IPS-11a (cell line): ENCODE results near the gene CACNA1S.

Experiments used
- H3K4me3 ChIP-seq: one replicate; pipeline ENCODE4 v1.5.1; 2013; ENCODE audit warnings: low read depth, low read length, control low read depth

CACNA1S gene

GRCh38 chr1:201140235-201140940, 28.2 kb upstream of the CACNA1S start:
- no peak overlapping the region for H3K4me3 ChIP-seq

GRCh38 chr1:201139756-201140155, 27.5 kb upstream of the CACNA1S start:
- no peak overlapping the region for H3K4me3 ChIP-seq

DNA sequence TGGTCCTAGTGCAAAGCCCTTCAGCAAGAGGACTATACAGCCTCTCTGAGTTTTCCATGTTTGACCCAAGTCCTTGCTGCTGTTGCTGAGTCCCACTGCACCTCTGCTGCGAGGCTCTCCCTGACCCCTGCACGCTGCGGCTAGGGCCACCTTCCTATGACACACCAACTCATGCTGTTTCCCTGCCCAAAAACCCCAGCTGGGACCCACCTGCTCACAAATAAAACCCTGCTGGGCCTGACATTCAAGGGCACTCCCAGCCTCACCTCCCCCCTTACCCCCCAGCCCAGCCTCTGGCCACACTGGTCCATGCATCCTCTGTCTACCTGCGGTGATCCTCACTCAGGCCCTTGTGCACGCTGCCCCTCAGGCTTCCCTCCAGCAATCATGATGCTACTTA, 27.1 kb upstream of the CACNA1S start:
- H3K4me3 ChIP-seq = no peak overlapping the region

DNA sequence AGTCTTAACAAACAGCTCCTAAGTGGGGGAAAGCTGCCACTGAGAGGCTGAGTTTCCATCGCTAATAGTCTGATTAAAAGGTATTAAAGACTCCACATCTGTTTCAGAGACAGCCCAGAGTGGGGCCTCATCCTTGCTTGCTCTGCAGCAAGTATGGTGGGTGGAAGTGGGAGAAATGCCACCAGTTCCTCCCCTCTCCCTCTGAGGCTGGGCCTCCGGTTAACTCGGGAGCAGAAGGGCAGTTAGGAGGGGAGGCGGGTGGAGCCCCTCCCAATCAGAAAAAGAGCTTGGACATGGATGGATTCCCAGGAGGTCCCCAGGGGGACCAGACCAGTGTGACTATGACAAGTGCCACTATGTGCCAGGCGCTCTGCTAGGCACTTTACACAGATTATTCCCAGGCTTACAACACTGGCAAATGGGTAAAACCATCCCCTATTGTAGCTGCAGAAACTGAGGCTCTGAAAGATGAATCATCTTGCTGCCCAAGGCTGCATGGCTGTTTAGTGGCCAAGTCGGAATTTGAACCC, 26.1 kb upstream of the CACNA1S start:
- H3K4me3 ChIP-seq = no peak overlapping the region

GRCh38 chr1:201137579-201138310, 25.5 kb upstream of the CACNA1S start:
- H3K4me3 ChIP-seq = no peak overlapping the region

DNA sequence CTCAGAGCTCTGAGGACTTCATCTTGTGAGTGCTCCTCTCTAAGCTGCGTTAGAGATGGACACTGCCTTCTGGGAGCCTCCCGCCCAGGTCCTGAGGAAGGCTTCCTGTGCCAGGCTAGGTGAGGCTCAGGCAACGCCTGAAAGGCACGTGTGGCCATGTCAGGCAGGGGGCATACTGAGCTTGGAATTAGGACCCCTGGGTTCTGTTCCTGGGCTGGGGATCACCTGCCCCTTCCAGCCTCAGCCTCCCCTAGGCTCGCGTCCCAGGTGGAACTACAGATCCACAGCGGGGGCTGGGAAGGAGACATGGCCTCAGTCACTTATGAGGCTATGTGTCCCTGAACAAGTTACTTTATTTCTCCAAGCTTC, 24.8 kb upstream of the CACNA1S start:
- no peak overlapping the region for H3K4me3 ChIP-seq

- no peak overlapping the region for H3K4me3 ChIP-seq
Measured at GRCh38 chr1:201136355-201137023, 24.3 kb upstream of the CACNA1S start.

DNA sequence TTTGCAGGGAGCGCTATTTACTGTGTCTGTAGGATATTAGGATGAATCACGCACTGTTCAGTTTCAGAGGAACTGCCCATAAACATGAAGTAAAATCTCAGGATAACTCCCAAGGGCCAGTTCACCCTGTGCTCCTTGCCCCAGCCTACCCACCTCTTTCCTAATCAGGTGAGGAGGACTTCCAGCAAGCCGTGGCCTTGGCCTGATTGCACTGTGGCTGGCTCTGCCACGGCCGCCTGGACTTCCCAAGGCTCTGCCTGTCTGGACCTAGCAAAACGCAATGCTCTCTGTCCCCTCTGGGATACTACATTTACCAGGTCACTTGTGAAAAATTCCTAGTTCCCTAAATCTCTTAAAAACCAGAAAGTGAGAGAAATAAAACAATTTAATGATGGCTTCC, 22.2 kb upstream of the CACNA1S start:
- H3K4me3 ChIP-seq = no peak overlapping the region

GRCh38 chr1:201131398-201131797, 19.2 kb upstream of the CACNA1S start:
- no peak overlapping the region for H3K4me3 ChIP-seq

- no peak overlapping the region for H3K4me3 ChIP-seq
Measured at GRCh38 chr1:201128962-201129361, 16.7 kb upstream of the CACNA1S start.

DNA sequence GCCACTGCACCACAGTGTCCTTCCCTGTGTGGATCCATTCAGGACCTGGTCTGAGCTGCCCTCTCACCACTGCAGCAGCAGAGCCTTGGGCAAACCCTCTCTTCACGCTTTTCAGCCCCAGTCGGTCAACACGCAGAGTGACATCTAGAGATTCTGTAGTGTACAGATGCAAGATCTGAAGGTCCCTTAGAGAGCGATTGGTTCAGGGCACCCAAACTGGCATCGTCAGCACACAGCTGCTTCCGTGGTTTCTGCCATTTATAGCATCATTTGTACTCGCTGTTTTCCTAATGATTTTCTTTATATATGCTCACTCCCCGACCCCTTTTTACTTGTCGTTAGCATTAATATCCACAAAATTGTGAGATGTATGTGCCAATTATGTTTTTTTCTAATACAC, 16.2 kb upstream of the CACNA1S start:
- no peak overlapping the region for H3K4me3 ChIP-seq

DNA sequence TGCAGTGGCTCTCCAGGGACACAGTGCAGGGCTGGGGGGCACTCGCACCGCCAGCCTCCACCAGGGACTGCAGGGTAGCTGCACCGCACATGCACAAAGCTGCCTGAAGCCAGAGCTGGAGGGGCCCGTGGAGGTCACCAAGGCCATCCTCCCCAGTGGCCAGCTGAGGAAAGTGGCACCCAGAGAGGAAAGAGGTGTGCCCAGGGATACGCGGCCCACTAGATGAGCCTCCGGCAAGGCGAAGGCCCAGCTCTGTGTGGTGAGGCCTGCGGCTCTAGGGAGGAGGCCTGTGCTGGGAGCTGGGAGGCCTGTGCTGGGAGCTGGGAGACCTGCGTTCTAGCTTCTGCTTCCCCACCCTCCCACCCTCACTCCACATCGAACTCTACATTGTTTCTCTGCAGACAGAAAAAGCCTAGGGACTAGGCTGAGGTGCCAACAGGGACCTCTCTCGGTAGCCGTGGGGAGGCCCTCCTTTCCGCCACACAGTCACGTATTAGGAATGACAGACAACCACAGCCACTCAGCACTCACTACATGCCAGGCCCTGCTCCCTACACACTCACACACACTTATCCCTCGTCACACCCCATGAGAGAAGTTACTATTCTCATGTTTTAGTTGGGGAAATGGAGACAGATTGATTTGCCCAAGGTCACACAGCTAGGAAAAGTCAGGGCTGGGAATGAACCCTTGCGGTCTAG, 15.7 kb upstream of the CACNA1S start:
- H3K4me3 ChIP-seq = no peak overlapping the region

DNA sequence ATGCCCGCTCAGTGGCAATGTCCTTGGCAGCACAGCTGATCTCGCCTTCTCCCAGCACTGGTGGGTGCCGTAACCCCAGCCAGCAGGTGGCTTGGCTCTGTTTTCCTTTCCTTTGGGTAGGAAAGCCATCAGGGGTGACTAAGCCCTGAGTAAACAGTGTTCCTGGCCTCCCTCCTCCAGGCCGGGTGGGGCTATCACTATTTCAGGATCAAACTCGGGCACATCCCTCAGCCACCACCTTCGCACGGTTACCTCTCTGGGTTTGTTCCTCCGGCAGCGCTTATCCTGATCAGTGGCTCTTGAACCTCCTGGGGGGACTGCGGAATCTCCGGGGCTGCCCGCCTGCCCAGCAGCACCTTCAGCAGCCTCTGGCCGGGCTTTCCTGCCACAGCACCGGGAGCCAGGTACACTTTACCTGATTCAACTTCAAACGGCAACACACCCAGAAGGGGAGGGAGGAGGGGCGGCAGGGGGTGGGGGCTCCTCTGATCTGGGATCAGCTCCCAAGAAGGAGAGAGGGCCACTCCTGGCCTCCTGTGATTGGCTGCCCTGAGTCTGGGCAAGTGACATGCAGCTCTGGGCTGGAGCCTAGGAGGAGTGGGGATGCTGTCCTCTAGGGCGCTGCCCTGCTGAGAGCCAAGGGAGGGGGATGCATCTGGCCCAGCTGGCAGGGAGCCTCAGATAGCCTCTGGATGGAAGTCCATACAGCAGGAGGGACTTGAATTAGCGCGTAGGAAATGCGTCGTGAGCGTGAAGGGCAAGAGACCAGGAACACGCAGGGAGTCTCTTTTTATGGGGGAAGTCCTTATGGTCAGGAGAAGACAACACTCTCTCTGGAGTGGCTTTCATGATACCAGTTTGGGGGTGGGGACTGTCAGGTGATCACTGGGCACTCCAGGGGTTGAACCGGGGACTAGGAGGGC, 14.9 kb upstream of the CACNA1S start, which contains the start of gene ASCL5:
Gene ASCL5, minus strand, starts transcription at position 353 of the 923 bp plus-strand sequence. CDS start 11,812 bp downstream, outside the sequence.
- H3K4me3 ChIP-seq = no peak within 1 kb of the TSS

GRCh38 chr1:201126463-201126831, 14.2 kb upstream of the CACNA1S start:
- no peak overlapping the region for H3K4me3 ChIP-seq

DNA sequence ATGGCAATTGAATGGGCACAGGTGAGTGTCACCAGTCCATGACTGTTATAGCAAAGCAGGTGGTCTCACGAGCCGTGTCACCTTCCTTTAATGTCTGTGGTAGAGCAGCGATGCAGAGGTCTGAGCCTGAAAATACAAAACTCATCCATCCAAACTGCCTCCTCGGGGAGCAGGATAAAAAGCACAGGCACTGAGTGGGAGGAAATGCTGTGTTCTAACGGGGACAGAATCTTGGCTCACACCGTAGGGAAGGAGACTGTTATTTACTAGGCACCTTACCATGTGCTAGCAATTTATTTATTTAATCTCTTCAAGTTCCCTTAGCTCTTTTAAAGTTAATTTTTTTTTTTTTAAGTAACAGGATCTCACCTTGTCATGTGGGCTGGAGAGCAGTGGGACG, 13.6 kb upstream of the CACNA1S start:
- H3K4me3 ChIP-seq = no peak overlapping the region

DNA sequence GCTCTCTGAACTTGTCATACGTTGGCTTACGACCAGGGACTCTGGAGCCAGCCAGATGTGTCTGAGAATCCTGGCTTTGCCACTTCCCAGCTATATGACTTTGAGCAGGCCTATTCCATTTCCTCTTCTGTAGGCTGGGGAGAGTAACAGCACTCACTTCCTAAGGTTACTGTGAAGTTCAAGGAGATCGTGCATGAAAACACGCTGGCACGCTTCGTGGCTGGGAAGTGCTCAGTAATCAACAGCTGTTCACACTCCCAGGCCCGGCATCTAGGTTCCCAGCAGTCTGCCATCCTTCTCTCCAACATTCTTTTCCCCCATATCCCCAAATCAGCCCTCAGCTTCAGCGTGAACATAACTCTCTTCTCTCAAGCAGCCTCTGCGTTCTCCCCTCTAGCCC, 12.8 kb upstream of the CACNA1S start:
- H3K4me3 ChIP-seq = no peak overlapping the region

DNA sequence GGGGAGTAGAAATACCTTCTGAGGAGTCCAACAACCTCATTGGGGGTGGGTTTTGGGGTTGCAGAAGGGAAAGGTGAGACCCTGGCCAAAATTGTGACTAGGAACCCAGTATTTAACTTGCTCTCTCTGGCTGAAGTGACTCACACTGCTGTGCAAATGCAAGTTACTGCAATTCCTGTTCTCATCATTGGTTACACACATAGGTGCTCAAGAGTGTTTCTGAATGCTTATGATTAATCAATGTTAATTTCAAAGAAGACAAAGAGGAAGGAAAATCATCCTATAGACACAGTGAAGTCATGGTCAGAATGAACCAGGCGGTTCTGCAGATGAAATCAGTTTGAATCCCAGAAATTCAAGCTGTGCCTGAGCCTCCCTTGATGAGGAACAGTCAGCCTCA, 11.6 kb upstream of the CACNA1S start:
- H3K4me3 ChIP-seq = no peak overlapping the region

DNA sequence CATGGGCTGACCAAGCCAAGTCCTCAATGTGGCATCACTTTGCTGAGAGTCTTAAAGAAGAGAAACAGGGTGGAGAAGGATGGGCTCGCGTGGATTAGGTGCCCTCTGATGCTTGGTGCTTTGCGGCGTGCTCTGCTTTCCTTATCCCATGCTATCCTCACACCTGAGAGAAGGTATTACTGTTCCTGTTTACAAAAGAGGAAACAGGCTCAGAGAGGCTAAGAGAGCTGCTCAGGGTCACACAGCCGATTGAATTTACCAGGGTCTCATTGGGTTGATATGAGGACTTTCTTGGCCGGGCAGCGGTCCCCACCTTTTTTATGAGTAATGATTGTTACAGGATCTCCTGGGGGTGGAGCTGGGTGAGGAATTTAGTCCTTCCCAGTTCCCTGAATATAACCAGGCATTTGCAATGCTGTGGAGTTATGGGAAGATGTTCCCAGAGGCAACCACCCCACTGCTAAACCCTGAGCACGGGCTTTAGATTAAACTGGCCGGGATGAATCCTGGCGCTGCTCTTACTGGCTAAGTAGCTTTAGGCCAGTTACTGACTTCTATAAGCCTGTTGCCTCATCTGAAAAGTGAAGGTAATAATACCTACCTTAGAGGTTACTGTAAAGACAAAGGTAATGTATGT, 10.2 kb upstream of the CACNA1S start:
- no peak overlapping the region for H3K4me3 ChIP-seq
